GM12872 (cell line): Measurements from ENCODE around the gene ATG14.

Experiments
- CTCF ChIP-seq: IDR thresholded peaks from 3 replicates; pipeline ENCODE4 v1.5.1; 2011; ENCODE audit warnings: low read depth, mild to moderate bottlenecking, low read length, moderate library complexity; ENCODE audit not compliant: insufficient read depth

The ATG14 gene

GRCh38 chr14:55373784-55374705, 37.6 kb downstream of the ATG14 start:
- no peak for TF ChIP-seq CTCF

- no peak for TF ChIP-seq CTCF
These were observed 38.8 kb downstream of the ATG14 start for GRCh38 chr14:55372825-55373224.

- TF ChIP-seq CTCF: no peak
These were observed 39.2 kb downstream of the ATG14 start for GRCh38 chr14:55372423-55372822.

- no peak for TF ChIP-seq CTCF
These were observed 40.7 kb downstream of the ATG14 start for GRCh38 chr14:55370883-55371455.

GRCh38 chr14:55366271-55366670, 45.4 kb downstream of the ATG14 start:
- no peak for TF ChIP-seq CTCF

- no peak for TF ChIP-seq CTCF
These were observed 50.4 kb downstream of the ATG14 start for GRCh38 chr14:55361190-55361589.

- no peak for TF ChIP-seq CTCF
These were observed 52.3 kb downstream of the ATG14 start for GRCh38 chr14:55359307-55359706.
